NCI-H524 treated with DMSO at 0.1 percent for 48 hours (cell line): ENCODE data around the gene EXOSC7.

ENCODE experiments used
- DNase-seq: peaks from one replicate; lab custom pipeline; 2025; lab: John Stamatoyannopoulos, UW

The EXOSC7 gene

GRCh38 chr3:44992555-44993470 lies 16.8 kb downstream of the EXOSC7 start:
- no peak for DNase-seq

GRCh38 chr3:44993471-44994205 lies 17.6 kb downstream of the EXOSC7 start:
- no peak for DNase-seq

- DNase-seq: no peak
Observed at GRCh38 chr3:44995142-44995770, 19.2 kb downstream of the EXOSC7 start.

- no peak for DNase-seq
Observed at GRCh38 chr3:44996556-44996969, 20.5 kb downstream of the EXOSC7 start.

- DNase-seq: no peak
Observed at GRCh38 chr3:44999782-45000181, 23.7 kb downstream of the EXOSC7 start.

GRCh38 chr3:45000823-45001222 lies 24.8 kb downstream of the EXOSC7 start:
- no peak for DNase-seq

- DNase-seq: no peak
Observed at GRCh38 chr3:45001738-45002137, 25.7 kb downstream of the EXOSC7 start.

- no peak for DNase-seq
Observed at GRCh38 chr3:45002139-45002660, 26.2 kb downstream of the EXOSC7 start.

- DNase-seq: no peak
Observed at GRCh38 chr3:45002720-45003119, 26.7 kb downstream of the EXOSC7 start.

- no peak for DNase-seq
Observed at GRCh38 chr3:45003406-45003805, 27.4 kb downstream of the EXOSC7 start.

- DNase-seq: no peak
Observed at GRCh38 chr3:45003859-45004258, 27.8 kb downstream of the EXOSC7 start.

- DNase-seq: no peak
Observed at GRCh38 chr3:45007091-45007490, 31.0 kb downstream of the EXOSC7 start.

- no peak for DNase-seq
Observed at GRCh38 chr3:45008117-45008516, 32.1 kb downstream of the EXOSC7 start.

- no peak for DNase-seq
Observed at GRCh38 chr3:45009868-45010267, 33.8 kb downstream of the EXOSC7 start.

GRCh38 chr3:45010811-45011333 lies 34.8 kb downstream of the EXOSC7 start:
- no peak for DNase-seq

GRCh38 chr3:45011756-45012508 lies 35.9 kb downstream of the EXOSC7 start:
- DNase-seq: no peak

GRCh38 chr3:45012577-45012976 lies 36.5 kb downstream of the EXOSC7 start:
- DNase-seq: no peak

GRCh38 chr3:45016916-45017315 lies 40.9 kb downstream of the EXOSC7 start:
- no peak for DNase-seq

- DNase-seq: no peak
Observed at GRCh38 chr3:45017821-45018220, 41.8 kb downstream of the EXOSC7 start.

- no peak for DNase-seq
Observed at GRCh38 chr3:45020534-45020933, 44.5 kb downstream of the EXOSC7 start.

- no peak for DNase-seq
Observed at GRCh38 chr3:45021524-45022297, 45.7 kb downstream of the EXOSC7 start.
